CD4-positive, CD25-positive, alpha-beta regulatory T cell (primary cell): Measurements from ENCODE around the gene TIAM1. TPM values are rescaled to one million over a fixed set of nuclear protein-coding genes. Genes with fewer than 3 reads are reported as not detected.
A peak's percentile ranks its signal among the peaks of the same experiment; 100 is the strongest.

ENCODE experiments used
- ATAC-seq, 2 donors: fragments of 150-1000 bp; cut with Tn5 transposase; one replicate each; pipeline ENCODE4 v1.10.0; 2021; ENCODE audit warnings: low read depth in 2 of 2, moderate number of reproducible peaks in 2 of 2, moderate library complexity in 1 of 2
- DNase-seq, 3 donors: peaks; one replicate each; pipeline versions ENCODE4 v3.0.0 to v3.0.0-alpha.2; 2012 to 2022; ENCODE audit warnings: mixed read lengths in 1 of 3
- H3K27ac ChIP-seq: one replicate; pipeline ENCODE4 v1.7.0; 2013; ENCODE audit warnings: mild to moderate bottlenecking, low read length; ENCODE audit not compliant: insufficient read depth, poor library complexity, severe bottlenecking
- H3K27me3 ChIP-seq: one replicate; pipeline ENCODE4 v1.7.0; 2013; ENCODE audit warnings: low read length; ENCODE audit not compliant: control insufficient read depth, insufficient read depth
- H3K36me3 ChIP-seq: one replicate; pipeline ENCODE4 v1.7.0; 2013; ENCODE audit warnings: mild to moderate bottlenecking, low read length, moderate library complexity; ENCODE audit not compliant: control insufficient read depth, insufficient read depth
- H3K4me1 ChIP-seq: 2 replicates; pipeline ENCODE4 v1.7.0; 2013; ENCODE audit warnings: mild to moderate bottlenecking, low read length; ENCODE audit not compliant: insufficient read depth, control insufficient read depth, poor library complexity, severe bottlenecking
- H3K4me3 ChIP-seq: one replicate; pipeline ENCODE4 v1.7.0; 2013; ENCODE audit warnings: low read depth, mild to moderate bottlenecking, low read length, moderate library complexity
- H3K9me3 ChIP-seq, 2 experiments: 1 replicate in 1 of 2; 2 replicates in 1 of 2; pipeline ENCODE4 v1.7.0; 2013; ENCODE audit warnings: low read length in 2 of 2, mild to moderate bottlenecking in 1 of 2, moderate library complexity in 1 of 2; ENCODE audit not compliant: control insufficient read depth in 2 of 2
- H3K27ac Mint-ChIP-seq, 3 donors: one replicate each; pipeline ENCODE4 v1.8.0; 2020 to 2022; ENCODE audit warnings: mild to moderate bottlenecking in 3 of 3, mixed read lengths in 3 of 3, moderate library complexity in 2 of 3
- H3K27me3 Mint-ChIP-seq: one replicate; pipeline ENCODE4 v1.8.0; 2022; ENCODE audit warnings: mild to moderate bottlenecking, mixed read lengths
- H3K36me3 Mint-ChIP-seq: one replicate; pipeline ENCODE4 v1.8.0; 2020; ENCODE audit warnings: mixed read lengths
- H3K4me1 Mint-ChIP-seq, 4 donors: one replicate each; pipeline ENCODE4 v1.8.0; 2020 to 2022; ENCODE audit warnings: mixed read lengths in 4 of 4, mild to moderate bottlenecking in 1 of 4
- H3K4me3 Mint-ChIP-seq, 4 donors: one replicate each; pipeline ENCODE4 v1.8.0; 2020 to 2022; ENCODE audit warnings: mild to moderate bottlenecking in 4 of 4, mixed read lengths in 4 of 4, moderate library complexity in 3 of 4
- H3K9me3 Mint-ChIP-seq, 7 donors: one replicate each; pipeline ENCODE4 v1.8.0; 2020 to 2022; ENCODE audit warnings: mixed read lengths in 7 of 7, mild to moderate bottlenecking in 3 of 7, moderate library complexity in 2 of 7
- polyA plus RNA-seq, 4 donors: library from polyadenylated mRNA; unstranded; fragments of 300-500 nt; fragmentation: Illumina TruSeq; gene quantifications; one replicate each; pipeline ENCODE4 v1.2.3, GENCODE V29; 2021
- total RNA-seq: library from RNA; stranded (reverse); gene quantifications from one replicate; pipeline ENCODE4 v1.2.3, GENCODE V29; 2022

The TIAM1 gene
- total and polyA plus RNA-seq, 5 donors from 2014 or later: 31.1 to 142 (median 35.2) TPM

DNA sequence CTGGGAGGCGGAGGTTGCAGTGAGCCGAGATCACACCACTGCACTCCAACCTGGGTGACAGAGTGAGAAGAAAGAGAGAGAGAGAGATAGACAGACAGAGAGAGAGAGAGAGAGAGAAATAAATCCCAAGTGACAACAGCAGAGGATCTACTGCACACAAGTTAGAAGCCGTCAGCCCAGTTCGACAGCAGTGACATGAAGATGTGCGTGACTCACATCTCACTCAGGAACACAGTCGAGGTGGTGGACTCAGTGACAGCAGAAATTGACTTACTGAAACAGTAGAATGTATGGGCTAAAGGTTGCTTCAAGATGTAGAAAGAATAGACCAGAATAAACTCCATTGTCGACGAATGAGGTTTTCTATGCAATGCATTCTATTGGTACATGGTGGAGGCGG lies 228.8 kb downstream of the TIAM1 start:
- H3K27ac ChIP-seq: no peak overlapping the region
- H3K36me3 Mint-ChIP-seq: peaks cover 19% of the 10 kb centered on the region
- peak overlapping the region; percentile 21 to 86 (median 75) for H3K27ac Mint-ChIP-seq

DNA sequence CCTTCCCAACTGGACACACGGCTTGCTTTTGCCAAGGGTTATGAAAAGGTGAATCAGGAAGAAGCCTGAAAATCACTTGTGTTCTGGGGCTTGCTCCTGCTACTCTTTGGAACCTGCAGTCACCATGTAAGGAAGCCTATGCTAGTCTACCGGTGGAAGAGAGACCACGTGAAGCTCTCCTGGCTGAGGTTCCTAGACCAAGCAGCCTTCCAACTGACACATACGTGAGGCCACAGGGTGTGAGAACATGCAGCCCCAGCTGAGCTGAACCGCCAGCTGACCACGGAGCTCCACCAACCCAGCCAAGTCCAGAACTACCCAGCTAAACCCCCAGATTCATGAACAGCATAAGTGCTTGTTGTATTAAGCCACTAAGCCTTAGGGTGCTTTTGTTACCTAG lies 233.0 kb downstream of the TIAM1 start:
- H3K4me1 Mint-ChIP-seq: peaks cover 7 to 20% (median 11%) of the 10 kb centered on the region in 4 donors
- H3K9me3 Mint-ChIP-seq: peaks cover 0 to 3% (median 0%) of the 10 kb centered on the region in 7 donors
- Histone ChIP-seq H3K27me3 (no peaks in the 10 kb centered on the region), H3K4me3 (no peak overlapping the region), H3K36me3 (no peaks in the 10 kb centered on the region), H3K4me1 (no peaks in the 10 kb centered on the region), H3K27ac (no peak overlapping the region), H3K9me3 (no peaks in the 10 kb centered on the region)
- H3K27me3 Mint-ChIP-seq: peaks cover 5% of the 10 kb centered on the region
- no peak for DNase-seq
- ATAC-seq: no peak
- H3K4me3 Mint-ChIP-seq: no peak overlapping the region
- peak overlapping the region in 1 of 3 donors; percentile 26 for H3K27ac Mint-ChIP-seq
- peaks cover 9% of the 10 kb centered on the region for H3K36me3 Mint-ChIP-seq

More for the DNA sequence above, 228.8 kb downstream of the TIAM1 start:
- Histone ChIP-seq H3K9me3 (no peaks in the 10 kb centered on the region), H3K36me3 (peaks cover 25% of the 10 kb centered on the region), H3K4me3 (no peak overlapping the region), H3K4me1 (peaks cover 7% of the 10 kb centered on the region), H3K27me3 (no peaks in the 10 kb centered on the region)
- H3K4me1 Mint-ChIP-seq: peaks cover 0 to 27% (median 16%) of the 10 kb centered on the region in 4 donors
- H3K4me3 Mint-ChIP-seq: peak overlapping the region in 2 of 4 donors; percentile 29 to 66
- H3K9me3 Mint-ChIP-seq: no peaks in the 10 kb centered on the region
- no peaks in the 10 kb centered on the region for H3K27me3 Mint-ChIP-seq
- DNase-seq (no peak), ATAC-seq (no peak)

DNA sequence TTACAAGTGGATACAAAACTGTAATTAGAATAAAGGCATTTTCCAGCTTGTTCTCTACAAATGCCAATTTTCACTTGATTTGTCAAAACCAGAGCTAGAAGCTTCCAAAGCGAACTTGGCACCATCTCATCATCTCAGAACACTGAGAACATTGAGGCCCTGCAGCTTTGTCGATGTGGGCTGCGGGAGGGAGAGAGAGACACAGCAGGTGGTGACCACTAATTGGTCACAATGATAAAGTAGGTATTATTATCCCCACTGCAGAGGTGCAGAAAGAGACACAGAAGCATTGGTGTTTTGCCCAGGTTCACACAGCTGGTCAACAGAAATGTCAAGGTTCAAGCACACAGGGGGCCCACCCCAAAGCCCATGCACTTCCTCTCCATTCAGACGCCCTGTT lies 233.6 kb downstream of the TIAM1 start:
- no peaks in the 10 kb centered on the region for H3K27me3 ChIP-seq

DNA sequence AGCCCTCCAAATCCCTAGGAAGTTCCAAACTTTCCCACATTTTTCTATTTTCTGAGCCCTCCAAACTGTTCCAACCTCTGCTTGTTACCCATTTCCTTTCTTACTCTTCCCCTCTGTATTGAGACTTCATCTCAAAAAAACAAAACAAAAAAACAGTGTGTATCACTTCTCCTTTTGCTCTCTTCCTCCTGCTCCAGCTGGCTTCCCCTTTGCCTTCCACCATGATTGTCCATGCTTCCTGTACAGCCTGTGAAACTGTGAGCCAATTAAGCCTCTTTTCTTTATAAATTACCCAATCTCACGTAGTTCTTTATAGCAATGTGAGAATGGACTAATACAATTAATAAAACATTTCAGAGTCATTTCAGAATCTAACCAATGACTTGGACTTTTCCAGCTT lies 236.2 kb downstream of the TIAM1 start:
- no peak overlapping the region for H3K4me3 ChIP-seq
- H3K9me3 ChIP-seq: no peaks in the 10 kb centered on the region
- peaks cover 10% of the 10 kb centered on the region for H3K4me1 ChIP-seq
- H3K27me3 ChIP-seq: no peaks in the 10 kb centered on the region
- peaks cover 5% of the 10 kb centered on the region for H3K27me3 Mint-ChIP-seq
- peak overlapping the region in 1 of 4 donors; percentile 76 for H3K4me3 Mint-ChIP-seq
- ATAC-seq: no peak
- H3K9me3 Mint-ChIP-seq: peaks cover 0 to 3% (median 0%) of the 10 kb centered on the region in 7 donors
- peak overlapping the region in 1 of 3 donors; percentile 51 for H3K27ac Mint-ChIP-seq
- DNase-seq: no peak
- peaks cover 13 to 42% (median 33%) of the 10 kb centered on the region in 4 donors for H3K4me1 Mint-ChIP-seq
- H3K27ac ChIP-seq: no peak overlapping the region
- peaks cover 3% of the 10 kb centered on the region for H3K36me3 ChIP-seq
- H3K36me3 Mint-ChIP-seq: peaks cover 24% of the 10 kb centered on the region

More for the DNA sequence above, 233.6 kb downstream of the TIAM1 start:
- DNase-seq (no peak), ATAC-seq (no peak)
- Histone ChIP-seq H3K27ac (no peak overlapping the region), H3K36me3 (peaks cover 2% of the 10 kb centered on the region), H3K9me3 (no peaks in the 10 kb centered on the region), H3K4me1 (no peaks in the 10 kb centered on the region), H3K4me3 (no peak overlapping the region)
- Mint-ChIP-seq H3K27ac (no peak overlapping the region), H3K4me1 (peaks cover 7 to 20% (median 13%) of the 10 kb centered on the region in 4 donors), H3K9me3 (peaks cover 0 to 3% (median 0%) of the 10 kb centered on the region in 7 donors), H3K4me3 (no peak overlapping the region), H3K27me3 (peaks cover 5% of the 10 kb centered on the region), H3K36me3 (peaks cover 12% of the 10 kb centered on the region)

DNA sequence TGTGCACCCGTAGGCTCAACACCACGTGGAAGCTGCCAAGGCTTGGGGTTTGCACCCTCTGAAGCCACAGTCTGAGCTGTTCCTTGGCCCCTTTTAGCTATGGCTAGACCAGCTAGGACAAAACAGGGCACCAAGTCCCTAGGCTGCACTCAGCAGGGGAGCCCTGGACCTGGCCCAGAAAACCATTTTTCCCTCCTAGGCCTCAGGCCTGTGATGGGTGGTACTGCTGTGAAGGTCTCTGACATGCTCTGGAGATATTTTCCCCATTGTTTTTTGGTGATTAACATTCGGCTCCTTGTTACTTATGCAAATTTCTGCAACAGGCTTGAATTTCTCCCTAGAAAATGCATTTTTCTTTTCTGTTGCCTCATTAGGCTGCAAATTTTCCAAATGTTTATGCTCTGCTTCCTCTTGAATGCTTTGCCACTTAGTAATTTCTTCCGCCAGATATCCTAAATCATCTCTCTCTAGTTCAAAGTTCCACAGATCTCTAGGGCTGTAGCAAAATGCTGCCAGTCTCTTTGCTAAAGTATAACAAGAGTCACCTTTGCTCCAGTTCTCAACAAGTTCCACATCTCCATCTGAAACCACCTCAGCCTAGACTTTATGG lies 236.8 kb downstream of the TIAM1 start:
- Histone ChIP-seq H3K27ac (no peak overlapping the region), H3K27me3 (no peaks in the 10 kb centered on the region), H3K4me1 (peaks cover 16% of the 10 kb centered on the region), H3K36me3 (peaks cover 3% of the 10 kb centered on the region), H3K4me3 (no peak overlapping the region), H3K9me3 (no peaks in the 10 kb centered on the region)
- ATAC-seq (no peak), DNase-seq (no peak)
- peak overlapping the region in 2 of 3 donors; percentile 47 to 74 for H3K27ac Mint-ChIP-seq
- H3K4me1 Mint-ChIP-seq: peaks cover 13 to 47% (median 38%) of the 10 kb centered on the region in 4 donors
- H3K4me3 Mint-ChIP-seq: peak overlapping the region in 1 of 4 donors; percentile 76
- peaks cover 5% of the 10 kb centered on the region for H3K27me3 Mint-ChIP-seq
- H3K36me3 Mint-ChIP-seq: peaks cover 24% of the 10 kb centered on the region
- H3K9me3 Mint-ChIP-seq: peaks cover 0 to 3% (median 0%) of the 10 kb centered on the region in 7 donors

DNA sequence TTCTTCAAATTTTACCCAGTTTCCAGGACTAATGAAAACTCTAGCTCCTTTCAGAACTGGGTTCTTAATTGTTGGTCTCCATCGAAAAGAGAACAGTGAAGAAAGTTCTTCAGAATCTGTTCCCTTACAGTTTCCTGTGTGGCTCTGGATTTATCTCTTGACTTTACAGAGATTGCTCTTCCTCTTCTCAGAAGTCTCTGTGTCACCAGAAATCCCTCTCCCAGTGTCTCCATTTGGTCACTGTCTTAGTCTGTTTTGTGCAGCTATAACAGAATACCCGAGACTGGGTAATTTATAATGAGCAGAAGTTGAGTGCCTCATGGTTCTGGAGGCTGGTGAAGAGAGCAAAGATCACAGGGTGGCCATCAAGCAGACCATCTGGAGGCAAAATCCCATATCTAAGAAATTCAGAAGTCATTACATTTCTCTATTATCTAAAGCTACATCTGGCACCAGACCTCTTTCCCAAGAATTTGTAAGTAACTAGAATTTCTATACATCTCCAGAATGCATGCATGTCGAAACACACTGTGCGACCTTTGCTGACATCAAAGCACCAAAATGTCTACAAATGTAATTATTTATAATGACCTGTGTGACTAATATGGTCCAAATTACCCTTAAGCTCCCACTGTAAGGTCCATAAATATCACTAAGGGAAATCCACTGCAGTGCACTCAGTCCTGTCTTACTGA lies 240.3 kb downstream of the TIAM1 start:
- Mint-ChIP-seq H3K27ac (peak overlapping the region; percentile 13 to 93 (median 54)), H3K4me3 (peak overlapping the region in 2 of 4 donors; percentile 42 to 59), H3K27me3 (peaks cover 5% of the 10 kb centered on the region), H3K9me3 (peaks cover 0 to 3% (median 0%) of the 10 kb centered on the region in 7 donors), H3K4me1 (peaks cover 7 to 54% (median 35%) of the 10 kb centered on the region in 4 donors), H3K36me3 (peaks cover 24% of the 10 kb centered on the region)
- H3K4me3 ChIP-seq: peak overlapping the region; percentile 64
- no peak for ATAC-seq
- no peaks in the 10 kb centered on the region for H3K9me3 ChIP-seq
- no peak for DNase-seq
- H3K27me3 ChIP-seq: no peaks in the 10 kb centered on the region
- H3K36me3 ChIP-seq: peaks cover 3% of the 10 kb centered on the region
- peak overlapping the region; percentile 41 for H3K27ac ChIP-seq
- H3K4me1 ChIP-seq: peaks cover 24% of the 10 kb centered on the region

DNA sequence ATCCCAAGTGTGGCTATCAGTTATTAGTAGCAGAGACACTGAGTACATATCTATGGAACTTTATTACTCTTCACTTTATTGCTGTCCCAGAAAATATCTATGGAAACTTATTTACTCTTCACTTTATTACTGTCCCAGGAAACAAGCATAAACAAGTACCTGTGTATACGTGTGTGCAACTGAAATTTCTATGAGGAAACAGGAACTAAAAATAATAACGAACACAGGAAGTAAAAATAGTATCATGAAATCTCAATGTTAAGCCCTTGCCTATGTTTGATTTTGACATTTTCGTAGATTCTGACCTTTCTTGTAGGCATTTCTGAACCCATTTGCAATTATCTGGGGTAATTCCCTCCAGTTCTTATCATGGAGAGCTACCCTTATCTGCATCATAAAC lies 240.9 kb downstream of the TIAM1 start:
- Histone ChIP-seq H3K9me3 (no peaks in the 10 kb centered on the region), H3K27ac (peak overlapping the region; percentile 41), H3K27me3 (no peaks in the 10 kb centered on the region), H3K4me3 (peak overlapping the region; percentile 64), H3K4me1 (peaks cover 29% of the 10 kb centered on the region), H3K36me3 (peaks cover 3% of the 10 kb centered on the region)
- peaks cover 0 to 3% (median 0%) of the 10 kb centered on the region in 7 donors for H3K9me3 Mint-ChIP-seq
- peak overlapping the region; percentile 13 to 93 (median 54) for H3K27ac Mint-ChIP-seq
- ATAC-seq (peak; percentile 9 to 32), DNase-seq (peak in 1 of 3 donors; percentile 35)
- peaks cover 23% of the 10 kb centered on the region for H3K36me3 Mint-ChIP-seq
- peaks cover 5% of the 10 kb centered on the region for H3K27me3 Mint-ChIP-seq
- H3K4me1 Mint-ChIP-seq: peaks cover 12 to 60% (median 38%) of the 10 kb centered on the region in 4 donors
- H3K4me3 Mint-ChIP-seq: peak overlapping the region in 2 of 4 donors; percentile 42 to 59
